NCI-H2029 treated with DMSO at 0.1 percent for 48 hours (cell line): ENCODE measurements around the gene CNTN2.

Experiments used
- DNase-seq: peaks from one replicate; lab custom pipeline; 2025; lab: John Stamatoyannopoulos, UW

The CNTN2 gene

GRCh38 chr1:205127646-205128045 lies 84.6 kb downstream of the CNTN2 start:
- no peak for DNase-seq
